ENCODE data around the gene RNASEL. TPM values are rescaled to one million over a fixed set of nuclear protein-coding genes. Genes with fewer than 3 reads are reported as not detected.
"Not testable (repeated sequence)": the region's sequence is repeated elsewhere in the genome, so short reads cannot be mapped to it uniquely, and the experiment has no call there.

Gene RNASEL
- total RNA-seq, 4 donors from 2014 or later = 6.5 to 14.5 (median 10.6) TPM

DNA sequence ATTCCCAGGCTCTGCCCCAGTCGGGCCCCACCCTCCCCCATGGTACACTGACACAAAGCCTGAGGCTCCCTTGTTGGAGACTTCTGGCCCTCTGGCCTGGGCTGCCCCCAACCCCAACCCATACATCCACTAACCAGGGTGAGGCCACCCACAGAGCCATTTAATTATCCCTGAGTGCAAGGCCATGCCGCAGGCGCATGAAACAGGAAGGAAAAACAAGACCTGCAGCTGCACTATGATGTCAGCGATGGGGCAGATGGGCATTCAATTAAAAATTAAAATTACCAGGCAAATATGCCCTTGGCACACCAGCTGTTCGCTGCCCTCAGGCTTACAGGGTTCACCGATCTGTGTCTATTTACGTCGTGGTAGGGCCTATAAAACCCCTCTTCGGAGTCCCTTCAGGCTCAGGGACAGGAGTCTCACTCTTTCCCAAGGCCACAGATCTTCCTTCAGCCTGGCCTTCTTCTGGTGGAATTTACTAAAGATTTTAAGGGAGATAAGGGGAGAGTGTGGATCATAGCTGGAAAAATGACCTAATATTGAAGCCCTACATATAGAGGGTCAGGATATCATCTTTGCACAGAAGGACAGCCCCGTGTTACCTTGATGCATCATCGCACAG, 44.7 kb upstream of the RNASEL start:
- 82 to 88% methylated on average over 4 to 10 of the region's 11 CpGs for WGBS, 2 donors (ENCODE audit: low coverage in 1 of 2)
- peaks cover 0 to 9% (median 0%) of the 10 kb centered on the region in 3 donors for H3K4me1 ChIP-seq
- H3K36me3 ChIP-seq = no peaks in the 10 kb centered on the region
- no peak for ATAC-seq
- H3K9me3 ChIP-seq = no peaks in the 10 kb centered on the region
- no peak overlapping the region for H3K27ac ChIP-seq
- no peaks in the 10 kb centered on the region for H3K27me3 ChIP-seq
- H3K4me3 ChIP-seq = no peak overlapping the region
- TF ChIP-seq EP300 (IDR thresholded peaks at IDR 0.05) (no peak), CTCF (IDR thresholded peaks at IDR 0.05) (no peak), POLR2A (IDR thresholded peaks at IDR 0.05) (no peak), POLR2AphosphoS5 (IDR thresholded peaks at IDR 0.05) (no peak)

GRCh38 chr1:182633031-182633430, 44.0 kb upstream of the RNASEL start:
- Histone ChIP-seq H3K4me3 (no peak overlapping the region), H3K27ac (no peak overlapping the region), H3K4me1 (peaks cover 0 to 9% (median 0%) of the 10 kb centered on the region in 3 donors), H3K27me3 (no peaks in the 10 kb centered on the region), H3K36me3 (no peaks in the 10 kb centered on the region), H3K9me3 (no peaks in the 10 kb centered on the region)
- ATAC-seq = no peak
- TF ChIP-seq CTCF (IDR thresholded peaks at IDR 0.05) = no peak
- no peak for TF ChIP-seq POLR2AphosphoS5 (IDR thresholded peaks at IDR 0.05)
- TF ChIP-seq EP300 (IDR thresholded peaks at IDR 0.05) = no peak
- TF ChIP-seq POLR2A (IDR thresholded peaks at IDR 0.05) = no peak

- H3K4me1 ChIP-seq = peaks cover 0 to 15% (median 0%) of the 10 kb centered on the region in 3 donors
- WGBS, 2 donors (ENCODE audit: low coverage in 1 of 2) = 55 to 70% methylated on average over 10 to 12 of the region's 12 CpGs
- H3K36me3 ChIP-seq = not testable (repeated sequence)
These were observed 43.4 kb upstream of the RNASEL start for GRCh38 chr1:182632441-182632857.

DNA sequence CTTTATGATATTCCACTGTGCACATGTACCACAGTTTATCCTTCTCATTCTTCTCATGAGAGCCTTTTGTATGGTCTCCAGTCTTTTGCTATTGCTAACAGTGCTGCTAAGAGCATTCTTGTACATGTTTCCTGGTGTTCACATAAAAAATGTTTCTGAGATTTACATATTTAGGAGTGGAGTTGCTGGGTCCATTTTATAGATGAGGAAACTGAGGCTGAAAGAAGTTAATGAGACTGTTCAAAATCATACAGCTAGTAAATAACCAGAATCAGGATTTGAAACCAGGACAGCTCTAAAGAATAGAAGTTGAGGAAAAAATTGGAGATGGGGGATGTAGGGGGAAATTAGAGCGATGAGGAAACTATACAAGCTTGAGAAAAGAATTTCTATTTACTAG, 42.9 kb upstream of the RNASEL start:
- Histone ChIP-seq H3K27ac (no peak overlapping the region), H3K36me3 (no peaks in the 10 kb centered on the region), H3K4me3 (no peak overlapping the region), H3K27me3 (no peaks in the 10 kb centered on the region), H3K9me3 (no peaks in the 10 kb centered on the region), H3K4me1 (peaks cover 0 to 20% (median 0%) of the 10 kb centered on the region in 3 donors)
- TF ChIP-seq EP300 (IDR thresholded peaks at IDR 0.05) (no peak), POLR2A (IDR thresholded peaks at IDR 0.05) (no peak), POLR2AphosphoS5 (IDR thresholded peaks at IDR 0.05) (no peak)
- WGBS, 2 donors (ENCODE audit: low coverage in 1 of 2) = 89 to 100% methylated on average over 1 of the region's 1 CpG
- no peak for ATAC-seq

More at GRCh38 chr1:182632441-182632857, 43.4 kb upstream of the RNASEL start:
- not testable (repeated sequence) for ATAC-seq, H3K4me3 ChIP-seq, H3K27ac ChIP-seq, H3K9me3 ChIP-seq, H3K27me3 ChIP-seq

- no peaks in the 10 kb centered on the region for H3K27me3 ChIP-seq
- H3K9me3 ChIP-seq = no peaks in the 10 kb centered on the region
- no peak overlapping the region for H3K4me3 ChIP-seq
- peaks cover 0 to 27% (median 0%) of the 10 kb centered on the region in 3 donors for H3K4me1 ChIP-seq
- H3K36me3 ChIP-seq = no peaks in the 10 kb centered on the region
- TF ChIP-seq POLR2AphosphoS5 (IDR thresholded peaks at IDR 0.05) = no peak
- no peak for TF ChIP-seq CTCF (IDR thresholded peaks at IDR 0.05)
- TF ChIP-seq POLR2A (IDR thresholded peaks at IDR 0.05) = no peak
- TF ChIP-seq EP300 (IDR thresholded peaks at IDR 0.05) = no peak
- no peak for ATAC-seq
- H3K27ac ChIP-seq = no peak overlapping the region
These were observed 42.1 kb upstream of the RNASEL start for GRCh38 chr1:182631053-182631677.

GRCh38 chr1:182630586-182630985, 41.5 kb upstream of the RNASEL start:
- no peak overlapping the region for H3K4me3 ChIP-seq
- no peak for TF ChIP-seq POLR2AphosphoS5 (IDR thresholded peaks at IDR 0.05)
- no peak for TF ChIP-seq CTCF (IDR thresholded peaks at IDR 0.05)
- no peak for TF ChIP-seq POLR2A (IDR thresholded peaks at IDR 0.05)
- TF ChIP-seq EP300 (IDR thresholded peaks at IDR 0.05) = no peak
- no peaks in the 10 kb centered on the region for H3K27me3 ChIP-seq
- no peaks in the 10 kb centered on the region for H3K36me3 ChIP-seq
- ATAC-seq = no peak
- no peaks in the 10 kb centered on the region for H3K9me3 ChIP-seq
- 50% methylated on average over 1 of the region's 1 CpG; no CpG with 5 or more reads in 1 of the 2 donors for WGBS, 2 donors (ENCODE audit: low coverage in 1 of 2)
- H3K4me1 ChIP-seq = peaks cover 0 to 31% (median 0%) of the 10 kb centered on the region in 3 donors
- no peak overlapping the region for H3K27ac ChIP-seq

All from gastroesophageal sphincter (tissue), 4 donors.